NB4 (cell line): ENCODE data around the gene DCN.

ENCODE experiments used
- MYC ChIP-seq: IDR thresholded peaks from 2 replicates; pipeline ENCODE4 v1.6.1; 2011; ENCODE audit warnings: low read depth, low read length
- POLR2A ChIP-seq: IDR thresholded peaks from 2 replicates; pipeline ENCODE4 v1.6.1; 2011; ENCODE audit warnings: mild to moderate bottlenecking; ENCODE audit not compliant: insufficient read length; ENCODE audit errors: extremely low read depth
- TF ChIP-seq, protein P1 (sequence below): IDR thresholded peaks from one replicate; pipeline ENCODE4 v1.5.1; 2012; ENCODE audit warnings: low read depth, low read length
- TF ChIP-seq, protein P2 (sequence below): IDR thresholded peaks from 2 replicates; pipeline ENCODE4 v1.6.1; 2011; ENCODE audit warnings: low read depth, low read length

DNA sequence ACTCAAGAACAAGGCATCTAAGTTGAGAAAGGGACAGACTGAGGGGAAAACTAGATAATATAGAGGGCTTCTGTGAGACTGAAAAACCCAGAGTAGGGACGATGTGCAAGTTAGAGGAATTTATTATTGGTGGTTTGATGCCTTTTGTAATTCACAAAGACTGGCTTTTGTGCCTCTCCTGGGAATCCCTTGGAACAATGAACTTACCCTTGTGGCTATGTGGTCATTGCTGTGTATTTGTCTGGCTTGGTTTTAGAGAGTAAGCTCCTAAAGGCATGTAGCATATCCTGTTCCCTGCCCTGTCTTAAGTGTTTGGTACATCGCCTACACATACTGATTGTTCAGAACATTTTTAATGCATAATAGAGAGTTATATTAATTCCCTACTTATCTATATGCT is 26.6 kb downstream of the DCN start:
- TF ChIP-seq, protein P1, sequence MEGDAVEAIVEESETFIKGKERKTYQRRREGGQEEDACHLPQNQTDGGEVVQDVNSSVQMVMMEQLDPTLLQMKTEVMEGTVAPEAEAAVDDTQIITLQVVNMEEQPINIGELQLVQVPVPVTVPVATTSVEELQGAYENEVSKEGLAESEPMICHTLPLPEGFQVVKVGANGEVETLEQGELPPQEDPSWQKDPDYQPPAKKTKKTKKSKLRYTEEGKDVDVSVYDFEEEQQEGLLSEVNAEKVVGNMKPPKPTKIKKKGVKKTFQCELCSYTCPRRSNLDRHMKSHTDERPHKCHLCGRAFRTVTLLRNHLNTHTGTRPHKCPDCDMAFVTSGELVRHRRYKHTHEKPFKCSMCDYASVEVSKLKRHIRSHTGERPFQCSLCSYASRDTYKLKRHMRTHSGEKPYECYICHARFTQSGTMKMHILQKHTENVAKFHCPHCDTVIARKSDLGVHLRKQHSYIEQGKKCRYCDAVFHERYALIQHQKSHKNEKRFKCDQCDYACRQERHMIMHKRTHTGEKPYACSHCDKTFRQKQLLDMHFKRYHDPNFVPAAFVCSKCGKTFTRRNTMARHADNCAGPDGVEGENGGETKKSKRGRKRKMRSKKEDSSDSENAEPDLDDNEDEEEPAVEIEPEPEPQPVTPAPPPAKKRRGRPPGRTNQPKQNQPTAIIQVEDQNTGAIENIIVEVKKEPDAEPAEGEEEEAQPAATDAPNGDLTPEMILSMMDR, result no peak
- TF ChIP-seq POLR2A, result no peak
- TF ChIP-seq, protein P2, sequence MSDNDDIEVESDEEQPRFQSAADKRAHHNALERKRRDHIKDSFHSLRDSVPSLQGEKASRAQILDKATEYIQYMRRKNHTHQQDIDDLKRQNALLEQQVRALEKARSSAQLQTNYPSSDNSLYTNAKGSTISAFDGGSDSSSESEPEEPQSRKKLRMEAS, result no peak
- no peak for TF ChIP-seq MYC
